HUES64 (cell line): Measurements from ENCODE around the gene CCDC68.
"Not testable (repeated sequence)": the region's sequence is repeated elsewhere in the genome, so short reads cannot be mapped to it uniquely, and the experiment has no call there.

Experiments used
- H3K27ac ChIP-seq: 2 replicates; pipeline ENCODE4 v1.7.0; 2013; ENCODE audit warnings: low read depth, low read length, inconsistent platforms
- H3K27me3 ChIP-seq: 2 replicates; pipeline ENCODE4 v1.6.1; 2013; ENCODE audit warnings: mild to moderate bottlenecking, low read length; ENCODE audit not compliant: insufficient read depth
- H3K36me3 ChIP-seq: 2 replicates; pipeline ENCODE4 v1.6.1; 2013; ENCODE audit warnings: mild to moderate bottlenecking, low read length; ENCODE audit not compliant: insufficient read depth
- H3K4me1 ChIP-seq: 2 replicates; pipeline ENCODE4 v1.6.1; 2013; ENCODE audit warnings: mild to moderate bottlenecking, low read length, moderate library complexity; ENCODE audit not compliant: insufficient read depth
- H3K4me3 ChIP-seq: 2 replicates; pipeline ENCODE4 v1.5.1; 2013; ENCODE audit warnings: mild to moderate bottlenecking, low read length, moderate library complexity
- H3K9ac ChIP-seq: 2 replicates; pipeline ENCODE4 v1.6.1; 2013; ENCODE audit warnings: mild to moderate bottlenecking, low read depth, low read length
- H3K9me3 ChIP-seq: 2 replicates; pipeline ENCODE4 v1.6.1; 2013; ENCODE audit warnings: low read depth, low read length; ENCODE audit not compliant: insufficient read depth
- WGBS: fragments of 150-250, 120-280 bp; methylation state at CpG from one replicate; pipeline ENCODE4 v1.1.7; 2013; ENCODE audit warnings: missing lambda C conversion rate; 5-methylcytosine and 5-hydroxymethylcytosine counted together

The CCDC68 gene

GRCh38 chr18:54873884-54874255 lies 85.4 kb downstream of the CCDC68 start:
- Histone ChIP-seq H3K9me3 (no peaks in the 10 kb centered on the region), H3K9ac (no peak overlapping the region), H3K36me3 (no peaks in the 10 kb centered on the region), H3K27ac (no peak overlapping the region), H3K4me1 (no peaks in the 10 kb centered on the region), H3K27me3 (no peaks in the 10 kb centered on the region), H3K4me3 (no peak overlapping the region)
- 83% methylated on average over 2 of the region's 2 CpGs for WGBS

DNA sequence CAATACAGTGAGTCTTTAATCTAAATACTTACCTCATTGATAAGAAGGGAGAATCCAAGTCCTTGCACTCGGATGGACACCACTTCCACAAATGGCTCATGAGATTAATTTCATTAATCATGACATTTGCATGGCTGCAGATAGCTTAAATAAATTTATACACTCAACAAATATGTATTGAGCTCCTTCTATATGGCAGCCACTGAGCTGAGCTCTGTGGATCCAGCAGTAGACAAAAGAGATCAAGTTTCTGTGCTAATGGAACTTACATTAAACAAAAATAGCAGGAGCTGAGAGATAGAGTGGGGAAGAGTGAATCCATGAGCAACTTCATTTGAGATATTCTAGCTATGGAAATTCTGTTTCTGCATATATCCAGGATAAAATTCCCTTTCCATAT lies 86.6 kb downstream of the CCDC68 start:
- Histone ChIP-seq H3K27me3 (no peaks in the 10 kb centered on the region), H3K9me3 (no peaks in the 10 kb centered on the region), H3K36me3 (no peaks in the 10 kb centered on the region), H3K27ac (no peak overlapping the region), H3K4me3 (no peak overlapping the region), H3K9ac (no peak overlapping the region), H3K4me1 (no peaks in the 10 kb centered on the region)
- 83% methylated on average over 1 of the region's 1 CpG for WGBS

GRCh38 chr18:54871231-54871630 lies 88.0 kb downstream of the CCDC68 start:
- Histone ChIP-seq H3K4me3 (no peak overlapping the region), H3K4me1 (no peaks in the 10 kb centered on the region), H3K36me3 (no peaks in the 10 kb centered on the region), H3K9ac (no peak overlapping the region), H3K27ac (no peak overlapping the region), H3K27me3 (no peaks in the 10 kb centered on the region), H3K9me3 (no peaks in the 10 kb centered on the region)
- WGBS = 94% methylated on average over 6 of the region's 6 CpGs

DNA sequence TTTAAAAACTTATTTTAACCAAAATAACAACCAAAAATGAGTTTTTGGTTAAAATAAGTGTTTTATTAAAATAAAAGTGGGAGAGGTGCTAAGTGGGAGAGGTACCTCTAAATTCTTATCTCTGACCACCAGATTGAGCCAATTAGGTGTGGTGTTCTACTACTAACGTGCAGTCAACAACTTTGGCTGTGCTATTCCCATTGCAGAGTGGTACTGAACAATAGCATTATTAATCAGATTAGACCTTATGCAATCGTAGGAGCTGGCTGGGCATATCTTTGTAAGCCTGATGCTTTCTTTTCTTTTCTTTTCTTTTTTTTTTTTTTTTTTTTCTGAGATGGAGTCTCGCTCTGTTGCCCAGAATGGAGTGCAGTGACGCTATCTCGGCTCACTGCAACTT lies 92.1 kb downstream of the CCDC68 start:
- WGBS = 93% methylated on average over 5 of the region's 5 CpGs
- H3K4me1 ChIP-seq = no peaks in the 10 kb centered on the region

GRCh38 chr18:54860941-54861340 lies 98.3 kb downstream of the CCDC68 start:
- no peak overlapping the region for H3K4me3 ChIP-seq
- H3K27me3 ChIP-seq = no peaks in the 10 kb centered on the region
- 84% methylated on average over 1 of the region's 1 CpG for WGBS
- H3K9me3 ChIP-seq = no peaks in the 10 kb centered on the region
- H3K36me3 ChIP-seq = no peaks in the 10 kb centered on the region
- H3K27ac ChIP-seq = no peak overlapping the region
- H3K9ac ChIP-seq = no peak overlapping the region
- no peaks in the 10 kb centered on the region; the same call in 1 of the 2 replicates for H3K4me1 ChIP-seq

More for the DNA sequence above, 92.1 kb downstream of the CCDC68 start:
- H3K27me3 ChIP-seq = no peaks in the 10 kb centered on the region
- H3K9ac ChIP-seq = no peak overlapping the region
- H3K9me3 ChIP-seq = no peaks in the 10 kb centered on the region
- no peak overlapping the region for H3K4me3 ChIP-seq
- no peaks in the 10 kb centered on the region for H3K36me3 ChIP-seq
- no peak overlapping the region for H3K27ac ChIP-seq

- no peaks in the 10 kb centered on the region for H3K27me3 ChIP-seq
- H3K9ac ChIP-seq = no peak overlapping the region
- no peaks in the 10 kb centered on the region for H3K9me3 ChIP-seq
- no peak overlapping the region for H3K4me3 ChIP-seq
- H3K4me1 ChIP-seq = no peaks in the 10 kb centered on the region; the same call in 1 of the 2 replicates
- no peaks in the 10 kb centered on the region for H3K36me3 ChIP-seq
- no peak overlapping the region for H3K27ac ChIP-seq
- WGBS = 86% methylated on average over 9 of the region's 9 CpGs
Measured at GRCh38 chr18:54859667-54860421, 99.4 kb downstream of the CCDC68 start.

DNA sequence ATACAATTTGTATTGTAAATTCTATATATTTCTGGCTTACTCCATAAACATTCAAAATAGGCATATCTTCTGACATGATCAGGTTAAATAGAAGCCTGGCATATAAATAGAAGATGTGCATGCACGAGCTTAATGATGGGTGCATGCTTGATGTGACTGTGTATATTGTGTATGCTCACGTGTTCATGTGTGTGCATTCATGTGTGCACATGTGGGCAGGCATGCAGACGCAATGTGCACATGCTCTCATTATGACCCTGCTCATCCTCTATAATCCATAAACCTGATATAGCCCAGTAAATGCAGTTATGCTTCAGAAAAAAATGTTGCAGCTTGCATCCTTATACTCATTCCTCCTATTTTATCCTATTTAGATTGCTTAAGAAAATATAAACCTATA lies 101.8 kb downstream of the CCDC68 start:
- Histone ChIP-seq H3K9ac (no peak overlapping the region), H3K9me3 (no peaks in the 10 kb centered on the region), H3K36me3 (no peaks in the 10 kb centered on the region), H3K4me1 (no peaks in the 10 kb centered on the region; the same call in 1 of the 2 replicates), H3K27ac (no peak overlapping the region), H3K27me3 (no peaks in the 10 kb centered on the region), H3K4me3 (no peak overlapping the region)
- whole genome bisulfite sequencing = 94% methylated on average over 3 of the region's 3 CpGs

GRCh38 chr18:54856105-54856646 lies 103.1 kb downstream of the CCDC68 start:
- Histone ChIP-seq H3K27me3 (no peaks in the 10 kb centered on the region), H3K36me3 (no peaks in the 10 kb centered on the region), H3K9ac (no peak overlapping the region), H3K4me3 (no peak overlapping the region), H3K27ac (no peak overlapping the region), H3K4me1 (no peaks in the 10 kb centered on the region; the same call in 1 of the 2 replicates), H3K9me3 (no peaks in the 10 kb centered on the region)
- 45% methylated on average over 2 of the region's 2 CpGs for WGBS

DNA sequence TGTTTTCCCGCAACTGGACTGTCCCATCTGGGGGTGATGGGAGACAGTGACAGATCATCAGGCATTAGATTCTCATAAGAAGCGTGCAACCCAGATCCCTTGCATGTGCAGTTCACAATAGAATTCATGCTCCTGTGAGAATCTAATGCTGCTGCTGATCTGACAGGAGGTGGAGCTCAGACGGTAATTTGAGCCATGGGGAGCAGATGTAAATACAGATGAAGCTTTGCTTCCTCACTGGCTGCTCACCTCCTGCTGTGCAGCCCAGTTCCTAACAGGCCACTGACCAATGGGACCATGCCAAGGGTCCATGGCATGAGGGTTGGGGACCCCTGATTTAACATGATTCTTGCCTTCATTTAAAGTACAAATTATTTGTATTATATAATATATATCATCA lies 104.2 kb downstream of the CCDC68 start:
- not testable (repeated sequence) for H3K9ac ChIP-seq, H3K4me1 ChIP-seq, H3K9me3 ChIP-seq, H3K36me3 ChIP-seq, H3K4me3 ChIP-seq, H3K27me3 ChIP-seq, H3K27ac ChIP-seq
- 96% methylated on average over 3 of the region's 3 CpGs for WGBS

GRCh38 chr18:54852780-54853675 lies 106.2 kb downstream of the CCDC68 start:
- Histone ChIP-seq H3K36me3 (no peaks in the 10 kb centered on the region), H3K9me3 (no peaks in the 10 kb centered on the region), H3K27ac (no peak overlapping the region), H3K4me3 (no peak overlapping the region), H3K9ac (no peak overlapping the region), H3K27me3 (no peaks in the 10 kb centered on the region), H3K4me1 (no peaks in the 10 kb centered on the region)
- 95% methylated on average over 6 of the region's 6 CpGs for WGBS
